Liver (tissue), 3 donors: ENCODE data around the gene SCN8A.

ENCODE experiments used
- ATF3 ChIP-seq: IDR thresholded peaks from 2 replicates; pipeline ENCODE4 v1.6.1; 2016; ENCODE audit warnings: antibody characterized with exemption
- CTCF ChIP-seq: fragments of 150-350 bp; IDR thresholded peaks from 2 replicates; pipeline ENCODE4 v1.5.1; 2017; ENCODE audit warnings: improper control_type of control experiment, low read depth, low read length; ENCODE audit not compliant: missing input control
- EGR1 ChIP-seq, 2 donors: IDR thresholded peaks; 2 replicates each; pipeline ENCODE4 v1.6.1; 2016 to 2018; ENCODE audit warnings: antibody characterized with exemption in 2 of 2, low read depth in 2 of 2
- FOXA1 ChIP-seq: IDR thresholded peaks from 2 replicates; pipeline ENCODE4 v1.6.1; 2016; ENCODE audit warnings: antibody characterized with exemption
- HNF4G ChIP-seq: IDR thresholded peaks from 2 replicates; pipeline ENCODE4 v1.6.1; 2016; ENCODE audit warnings: antibody characterized with exemption
- JUND ChIP-seq, 2 donors: IDR thresholded peaks; 2 replicates each; pipeline ENCODE4 v1.6.1; 2016; ENCODE audit warnings: antibody characterized with exemption in 2 of 2
- MAX ChIP-seq: IDR thresholded peaks from 2 replicates; pipeline ENCODE4 v1.6.1; 2016; ENCODE audit warnings: antibody characterized with exemption
- NR2F2 ChIP-seq: IDR thresholded peaks from 2 replicates; pipeline ENCODE4 v1.6.1; 2016; ENCODE audit warnings: antibody characterized with exemption
- RAD21 ChIP-seq, 2 donors: IDR thresholded peaks; 2 replicates each; pipeline ENCODE4 v1.6.1; 2016; ENCODE audit warnings: antibody characterized with exemption in 2 of 2, mild to moderate bottlenecking in 2 of 2
- REST ChIP-seq: IDR thresholded peaks from 2 replicates; pipeline ENCODE4 v1.6.1; 2016; ENCODE audit warnings: antibody characterized with exemption, mild to moderate bottlenecking
- RXRA ChIP-seq, 2 donors: IDR thresholded peaks; 2 replicates each; pipeline ENCODE4 v1.6.1; 2017 to 2018; ENCODE audit warnings: antibody characterized with exemption in 2 of 2, mild to moderate bottlenecking in 1 of 2
- SP1 ChIP-seq: IDR thresholded peaks from 2 replicates; pipeline ENCODE4 v1.6.1; 2018; ENCODE audit warnings: antibody characterized with exemption, mild to moderate bottlenecking
- TAF1 ChIP-seq: conservative IDR thresholded peaks from 2 replicates; pipeline ENCODE4 v1.6.1; 2016; ENCODE audit warnings: antibody characterized with exemption, mild to moderate bottlenecking
- YY1 ChIP-seq: IDR thresholded peaks from 2 replicates; pipeline ENCODE4 v1.6.1; 2016; ENCODE audit warnings: antibody characterized with exemption, mild to moderate bottlenecking
- donor health status: healthy.
- donor health status: healthy.

GRCh38 chr12:51579321-51579850 is 11.6 kb upstream of the SCN8A start:
- no peak for TF ChIP-seq YY1
- TF ChIP-seq CTCF: no peak
- no peak for TF ChIP-seq RAD21 (IDR thresholded peaks at IDR 0.05)
- no peak for TF ChIP-seq TAF1
- TF ChIP-seq NR2F2: no peak
- no peak for TF ChIP-seq HNF4G
- no peak for TF ChIP-seq MAX
- no peak for TF ChIP-seq REST
- TF ChIP-seq JUND (IDR thresholded peaks at IDR 0.05): no peak
- TF ChIP-seq RXRA (IDR thresholded peaks at IDR 0.05): no peak
- no peak for TF ChIP-seq EGR1 (IDR thresholded peaks at IDR 0.05; ENCODE audit: low read depth in 2 of 2)
- TF ChIP-seq SP1: no peak
- TF ChIP-seq FOXA1: no peak
- no peak for TF ChIP-seq ATF3
